ENCODE measurements around the gene PGM3.

- TF ChIP-seq ZNF274 (IDR thresholded peaks at IDR 0.05; ENCODE audit: low read depth, low read length): no peak
- TF ChIP-seq YY1 (IDR thresholded peaks at IDR 0.05; ENCODE audit: insufficient read depth, insufficient read length): no peak
- TF ChIP-seq SUZ12 (IDR thresholded peaks at IDR 0.05; ENCODE audit: extremely low read depth, insufficient read depth, insufficient read length): no peak
These were observed 65.1 kb downstream of the PGM3 start for GRCh38 chr6:83127976-83128375.

Data from NT2/D1 (cell line).